Mesenteric fat pad (tissue), 1 donor: ENCODE data around the gene FBXW7. TPM values are rescaled to one million over a fixed set of nuclear protein-coding genes. Genes with fewer than 3 reads are reported as not detected.

Experiments used
- DNase-seq: peaks from one replicate; pipeline ENCODE4 v3.0.0-alpha.2; 2020; ENCODE audit warnings: low spot score
- long read RNA-seq: library from polyadenylated mRNA; unstranded; transcript quantifications from one replicate; pipeline ENCODE4 v2.0.0, GENCODE V29; 2020
- total RNA-seq: library from RNA; stranded (reverse); fragmentation: NEBNext Ultra II Directional; extraction: Animal tissue kit (Norgen Biotek cat#: 25700); gene quantifications from one replicate; pipeline ENCODE4 v1.2.1, GENCODE V29; 2021
- donor health status: DM: yes; HTN: yes; CAD: no.

The FBXW7 gene, protein sequence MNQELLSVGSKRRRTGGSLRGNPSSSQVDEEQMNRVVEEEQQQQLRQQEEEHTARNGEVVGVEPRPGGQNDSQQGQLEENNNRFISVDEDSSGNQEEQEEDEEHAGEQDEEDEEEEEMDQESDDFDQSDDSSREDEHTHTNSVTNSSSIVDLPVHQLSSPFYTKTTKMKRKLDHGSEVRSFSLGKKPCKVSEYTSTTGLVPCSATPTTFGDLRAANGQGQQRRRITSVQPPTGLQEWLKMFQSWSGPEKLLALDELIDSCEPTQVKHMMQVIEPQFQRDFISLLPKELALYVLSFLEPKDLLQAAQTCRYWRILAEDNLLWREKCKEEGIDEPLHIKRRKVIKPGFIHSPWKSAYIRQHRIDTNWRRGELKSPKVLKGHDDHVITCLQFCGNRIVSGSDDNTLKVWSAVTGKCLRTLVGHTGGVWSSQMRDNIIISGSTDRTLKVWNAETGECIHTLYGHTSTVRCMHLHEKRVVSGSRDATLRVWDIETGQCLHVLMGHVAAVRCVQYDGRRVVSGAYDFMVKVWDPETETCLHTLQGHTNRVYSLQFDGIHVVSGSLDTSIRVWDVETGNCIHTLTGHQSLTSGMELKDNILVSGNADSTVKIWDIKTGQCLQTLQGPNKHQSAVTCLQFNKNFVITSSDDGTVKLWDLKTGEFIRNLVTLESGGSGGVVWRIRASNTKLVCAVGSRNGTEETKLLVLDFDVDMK
- 37.9 TPM for total RNA-seq
- long read RNA-seq, transcript FBXW7-204 (11 exons, 3,540 nt) = major isoform, 33 of 46 reads
- long read RNA-seq, partial matches to known transcripts = 2 of 46 reads
- long read RNA-seq, other reads (novel, unspliced or antisense) = 10 of 46 reads

DNA sequence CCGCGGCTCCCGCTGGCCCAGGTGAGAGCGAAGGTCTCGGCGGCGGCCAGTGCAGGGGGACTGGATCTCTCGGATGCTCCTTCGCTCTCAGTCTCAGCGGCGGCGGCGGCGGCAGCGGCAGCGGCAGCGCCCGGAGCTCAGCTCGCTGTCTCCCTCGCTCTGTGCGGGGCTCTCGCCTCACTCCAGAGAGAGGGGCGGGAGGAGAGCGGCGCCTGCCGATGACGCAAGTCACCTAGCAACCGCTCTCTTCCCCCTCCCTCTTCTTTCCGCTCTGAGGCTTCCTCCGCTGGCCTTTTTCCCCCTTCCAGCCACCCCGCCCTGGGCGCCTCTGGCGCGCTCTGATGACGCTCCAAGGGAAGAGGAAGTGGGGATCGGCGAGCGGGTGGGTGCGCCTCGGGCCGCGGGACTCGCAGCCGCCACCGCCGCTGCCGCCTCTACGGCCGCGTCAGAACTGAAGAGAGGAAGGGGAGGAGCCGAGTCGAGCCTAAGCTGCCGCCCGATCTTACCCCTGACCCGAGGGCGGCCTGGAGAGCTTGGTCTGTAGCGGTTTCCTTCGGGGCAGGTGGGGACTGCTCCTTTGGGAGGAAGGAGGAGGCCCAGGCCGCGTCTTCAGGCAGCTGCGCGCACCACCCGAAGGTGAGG lies at the start of gene FBXW7:
Gene FBXW7, minus strand, starts transcription at position 190 of the 642 bp plus-strand sequence. CDS start 124,289 bp downstream, outside the sequence.
- peak; percentile 100 for DNase-seq

DNA sequence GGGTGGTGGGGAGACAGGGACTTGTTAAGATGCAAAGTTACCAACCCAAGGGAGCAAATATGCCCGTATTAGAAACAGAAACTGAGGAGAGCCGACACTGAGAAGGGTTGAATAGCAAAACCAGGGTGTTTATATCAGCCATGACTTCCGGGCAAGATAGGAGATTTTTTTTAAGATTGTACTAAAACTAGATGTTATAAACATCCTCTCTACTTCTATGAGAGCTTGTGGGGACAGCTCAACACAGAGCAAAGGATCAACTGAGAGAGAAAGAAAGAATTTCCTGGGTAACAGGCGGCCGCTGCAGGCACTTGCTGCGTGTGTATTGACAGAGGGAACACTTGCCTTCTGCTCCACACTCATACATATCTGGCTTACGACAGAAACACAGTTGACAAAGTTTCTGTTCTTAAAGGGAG lies 49.1 kb upstream of the FBXW7 start:
- no peak for DNase-seq

DNA sequence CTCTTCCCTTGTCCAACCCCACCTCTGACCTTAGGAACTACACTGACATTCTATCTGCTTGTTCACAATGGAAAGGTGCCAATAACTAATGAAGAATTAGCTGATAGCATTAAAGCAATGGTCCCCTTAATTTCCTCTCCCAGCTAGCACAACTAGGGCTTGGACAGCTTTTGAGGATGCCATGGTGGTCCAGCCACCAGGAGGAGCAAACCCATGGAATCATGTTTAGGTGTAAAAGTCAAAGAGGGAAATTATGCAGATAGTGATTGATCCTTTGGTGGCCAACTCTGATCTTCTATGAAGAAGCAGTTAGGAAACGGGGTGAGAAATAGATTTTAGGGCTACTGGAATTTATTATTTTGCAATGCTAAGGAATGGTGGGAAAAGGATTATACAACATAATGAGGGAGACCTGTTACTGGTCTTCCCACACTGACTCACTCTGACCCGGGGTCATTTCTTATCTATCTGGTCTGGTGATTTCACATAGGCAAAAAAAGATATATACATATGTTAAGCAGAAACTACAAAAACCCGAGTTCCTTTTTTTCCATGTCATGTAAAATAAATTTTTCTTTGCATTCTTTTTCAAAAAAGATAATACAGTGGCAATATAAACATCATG lies 45.8 kb upstream of the FBXW7 start:
- DNase-seq = no peak

DNA sequence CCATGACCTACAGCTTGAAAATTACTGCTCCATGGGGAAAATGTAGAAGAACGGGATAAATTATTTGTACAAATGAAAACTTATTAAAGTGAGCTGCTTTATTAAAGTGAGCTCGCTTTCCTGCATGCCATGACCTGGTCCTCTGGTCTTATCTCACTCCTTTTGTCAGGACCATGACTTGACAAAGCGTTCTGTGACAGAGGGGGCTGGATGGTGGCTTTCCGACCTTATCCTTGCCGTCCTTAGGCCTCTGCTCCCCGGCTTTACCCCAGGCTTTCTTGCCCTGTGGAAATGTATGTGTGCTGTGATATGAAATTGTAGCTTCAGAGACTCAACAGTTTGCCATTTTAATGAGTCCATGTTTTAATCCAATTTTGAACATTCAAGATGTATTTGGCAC lies 44.0 kb upstream of the FBXW7 start:
- no peak for DNase-seq

DNA sequence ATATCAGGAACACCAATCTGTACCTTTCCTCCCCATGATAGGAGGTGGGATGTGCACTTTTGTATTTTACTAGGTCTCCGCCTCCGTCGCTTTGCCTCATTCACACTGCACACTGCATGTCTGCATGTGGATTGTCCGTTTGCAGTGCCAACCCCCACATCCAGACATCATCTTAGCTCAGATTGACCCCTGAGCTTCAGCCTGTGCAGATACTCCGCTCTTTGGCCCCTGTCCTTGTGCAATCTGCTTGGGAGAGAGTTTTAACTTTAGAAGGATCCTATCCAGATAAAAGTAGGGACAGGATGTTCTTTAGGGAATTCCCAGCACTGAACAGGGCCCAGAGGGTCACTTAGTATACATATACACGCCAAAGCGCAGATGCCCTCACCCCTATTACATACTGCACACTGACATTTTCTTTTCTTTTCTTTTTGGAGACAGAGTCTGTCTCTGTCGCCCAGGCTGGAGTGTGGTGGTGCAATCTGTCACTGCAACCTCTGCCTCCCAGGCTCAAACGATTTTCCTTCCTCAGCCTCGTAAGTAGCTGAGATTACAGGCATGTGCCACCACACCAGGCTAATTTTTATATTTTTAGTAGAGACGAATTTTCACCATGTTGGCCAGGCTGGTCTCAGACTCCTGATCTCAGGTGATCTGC lies 43.3 kb upstream of the FBXW7 start:
- DNase-seq = no peak

DNA sequence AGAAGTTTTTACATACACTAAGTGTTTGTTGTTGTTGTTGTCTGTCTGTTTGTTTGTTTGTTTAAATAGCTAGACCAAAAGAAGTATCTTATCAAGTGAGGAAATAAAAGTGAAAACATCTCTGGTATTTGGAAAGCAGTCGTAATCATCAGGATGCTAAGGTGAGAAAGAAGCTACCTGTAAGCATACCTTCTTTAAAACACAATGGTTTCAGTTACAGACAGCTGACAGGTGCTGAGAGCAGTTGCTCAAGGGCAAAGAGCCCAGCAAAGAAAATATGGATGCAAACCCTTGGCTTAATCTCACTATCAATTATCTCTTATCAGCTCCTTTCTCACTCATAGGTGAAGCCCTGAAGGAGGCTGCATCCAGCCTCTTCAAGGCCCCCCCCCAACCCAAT lies 42.8 kb upstream of the FBXW7 start:
- DNase-seq = no peak

DNA sequence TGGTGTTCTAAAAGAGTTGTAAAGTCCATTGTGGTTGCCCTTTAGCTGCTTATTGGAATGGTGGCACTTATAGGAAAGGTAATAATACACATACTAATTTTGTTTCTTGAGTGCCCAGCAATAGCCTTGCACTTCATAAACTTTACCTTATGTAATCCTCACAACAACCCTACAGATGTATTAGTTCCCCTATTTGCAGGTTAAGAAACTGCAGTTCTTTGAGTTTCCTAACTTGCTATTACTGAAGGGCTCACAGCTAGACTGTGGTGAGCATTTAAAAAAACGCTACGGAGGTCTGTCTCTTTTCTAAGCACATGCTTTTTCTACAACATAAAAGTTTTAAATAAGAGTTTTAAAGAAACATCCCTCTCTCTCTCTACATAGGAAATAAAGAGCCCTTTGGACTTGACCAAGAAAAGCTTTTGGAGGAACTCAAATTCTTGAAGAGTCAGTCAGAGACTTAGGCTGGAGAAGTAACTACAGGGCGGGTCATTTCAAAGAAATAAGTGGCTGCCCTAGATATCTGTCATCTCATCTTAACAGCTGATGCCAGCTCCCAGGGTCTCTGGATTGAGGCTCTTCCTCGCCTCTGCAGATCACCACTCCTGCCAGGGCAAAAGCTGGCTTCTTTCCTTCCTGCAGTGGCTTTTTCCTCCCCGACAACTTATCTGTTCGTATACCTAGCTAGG lies 42.0 kb upstream of the FBXW7 start:
- DNase-seq = no peak

DNA sequence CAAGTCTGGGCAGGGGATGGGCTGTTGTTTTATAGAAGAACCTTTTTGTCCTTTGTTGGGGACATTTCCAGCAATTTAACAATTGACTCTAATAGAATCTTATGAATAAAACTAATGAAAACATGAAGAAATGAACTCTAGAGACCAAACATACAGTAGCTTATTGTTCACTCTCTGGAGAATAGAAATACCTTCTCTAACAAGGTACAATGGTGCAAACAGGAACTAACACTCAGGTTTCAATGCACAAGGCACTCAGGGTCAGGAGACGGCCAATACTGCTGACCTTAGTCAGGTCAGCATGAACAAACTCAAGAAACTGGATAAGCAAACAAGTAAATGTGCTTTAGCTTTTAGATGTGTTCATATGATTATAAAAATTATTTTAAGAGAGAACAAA lies 39.6 kb upstream of the FBXW7 start:
- no peak for DNase-seq

DNA sequence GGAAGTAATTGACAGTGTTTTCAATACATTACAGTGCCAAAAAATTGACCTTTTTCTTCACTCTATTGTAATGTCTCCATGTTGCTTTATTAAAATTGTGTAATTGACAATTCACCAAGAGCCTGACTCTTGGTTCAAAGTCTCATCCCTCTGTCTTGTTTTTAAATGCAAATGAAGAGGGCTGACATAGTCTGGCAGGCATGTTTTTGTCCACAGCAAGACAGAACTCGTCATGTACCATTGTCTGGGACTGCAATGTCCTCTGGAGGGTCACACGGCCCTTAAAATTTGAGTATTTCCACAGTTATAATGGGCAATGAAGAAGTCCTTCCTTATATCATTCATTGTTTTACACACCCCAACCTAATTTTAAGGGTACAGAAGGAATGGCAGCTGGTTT lies 38.0 kb upstream of the FBXW7 start:
- no peak for DNase-seq

DNA sequence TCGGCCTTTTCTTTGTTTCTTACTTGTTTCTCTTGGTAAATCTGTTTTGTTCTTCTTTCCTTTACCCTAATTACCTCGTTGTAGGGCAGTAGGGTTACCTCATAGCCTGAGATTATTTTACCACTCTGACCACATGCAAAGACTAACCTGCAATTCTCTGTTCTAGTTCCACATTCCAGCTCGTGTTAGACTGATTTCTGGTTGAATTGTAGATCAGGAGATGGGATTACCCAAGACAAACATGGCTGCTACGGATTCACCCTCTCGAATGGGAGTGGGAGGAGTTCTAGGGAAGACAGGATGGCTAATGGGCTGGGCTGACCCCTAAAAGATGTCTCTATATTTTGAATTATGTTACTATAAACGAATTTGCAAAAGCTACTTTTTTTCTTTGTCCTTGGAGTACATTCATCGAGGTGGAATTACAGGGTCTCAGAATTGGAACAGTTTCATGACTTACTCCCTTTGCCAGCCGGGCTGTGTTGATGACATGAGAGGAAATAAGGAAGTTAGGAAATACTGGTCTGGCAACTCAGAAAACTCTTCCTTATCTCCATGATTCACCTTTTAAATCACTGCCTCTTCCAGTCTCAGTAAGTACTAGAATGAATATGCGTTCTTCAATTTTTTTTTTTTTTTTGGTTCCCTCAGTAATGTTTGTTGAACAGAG lies 36.7 kb upstream of the FBXW7 start:
- DNase-seq = no peak

DNA sequence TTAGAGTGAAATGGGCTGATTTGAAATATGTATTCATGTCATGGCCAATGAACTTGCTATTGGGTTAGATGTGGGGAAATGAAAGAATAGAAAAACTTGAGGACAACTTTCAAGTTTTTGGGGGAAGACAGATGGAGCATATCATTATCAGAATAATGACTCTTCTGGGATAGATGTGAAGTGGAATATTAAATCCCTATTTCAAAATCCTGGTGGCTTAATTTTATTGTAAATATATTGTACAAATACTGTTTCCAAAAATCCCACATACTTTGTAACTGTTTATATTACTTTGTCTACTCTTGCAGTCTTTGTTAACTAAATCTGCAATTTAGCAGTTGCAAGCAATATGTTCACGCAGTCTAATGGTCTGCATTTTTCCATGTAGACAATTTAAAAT lies 35.9 kb upstream of the FBXW7 start:
- DNase-seq = no peak

DNA sequence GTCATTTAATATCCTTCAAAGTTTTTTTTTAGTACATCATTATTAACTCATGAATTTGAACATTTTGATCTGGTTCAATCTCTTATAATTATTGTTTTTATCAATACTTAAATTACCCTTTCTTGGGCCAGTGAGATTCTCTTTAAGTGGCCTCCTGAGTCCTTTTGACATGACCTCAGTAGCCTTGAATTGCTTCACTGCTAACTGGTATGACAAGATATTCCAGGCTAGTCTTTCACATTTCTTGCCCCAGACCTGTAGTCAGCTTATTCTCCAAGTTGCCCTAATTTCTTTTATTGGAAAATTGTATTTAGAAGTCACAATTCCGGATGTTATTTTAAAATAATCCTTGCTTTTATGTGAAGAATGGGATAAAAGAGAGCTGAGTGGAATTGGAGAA lies 35.4 kb upstream of the FBXW7 start:
- no peak for DNase-seq

DNA sequence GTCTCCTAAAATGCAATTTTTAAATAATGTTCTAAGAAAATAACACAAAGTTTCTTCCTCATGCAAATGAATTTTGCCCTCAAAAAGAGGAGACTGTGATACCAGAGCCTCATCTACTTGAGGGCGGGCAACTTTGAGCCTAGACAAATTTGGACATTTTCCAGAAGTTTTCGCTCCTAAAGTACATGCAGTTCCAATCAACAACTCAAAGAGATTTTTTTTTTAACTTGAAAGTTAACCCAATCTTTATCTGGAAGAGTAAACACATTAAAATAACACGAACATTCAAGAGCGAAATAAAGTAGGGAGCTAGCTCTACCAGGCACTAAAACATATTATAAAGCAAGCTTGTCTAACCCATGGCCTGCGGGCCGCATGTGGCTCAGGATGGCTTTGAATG lies 29.4 kb upstream of the FBXW7 start:
- no peak for DNase-seq

DNA sequence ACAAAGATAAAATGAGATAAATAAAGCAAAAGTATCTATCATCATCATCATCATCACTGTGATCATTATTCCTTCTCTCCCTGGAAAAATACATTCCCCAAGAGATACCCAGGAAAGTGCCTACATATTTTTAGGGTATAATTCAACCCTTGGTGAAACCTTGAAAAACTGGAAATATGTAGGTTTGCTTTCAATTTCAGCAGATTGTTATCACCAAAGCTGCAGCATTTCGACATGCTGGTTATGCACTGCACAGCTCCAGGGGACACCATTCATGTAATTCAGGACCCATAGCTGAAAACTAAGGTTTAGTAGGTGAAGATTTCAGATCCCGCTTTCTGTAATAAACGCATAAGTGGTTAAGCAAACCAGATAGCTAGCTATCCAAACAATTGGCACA lies 28.4 kb upstream of the FBXW7 start:
- no peak for DNase-seq

DNA sequence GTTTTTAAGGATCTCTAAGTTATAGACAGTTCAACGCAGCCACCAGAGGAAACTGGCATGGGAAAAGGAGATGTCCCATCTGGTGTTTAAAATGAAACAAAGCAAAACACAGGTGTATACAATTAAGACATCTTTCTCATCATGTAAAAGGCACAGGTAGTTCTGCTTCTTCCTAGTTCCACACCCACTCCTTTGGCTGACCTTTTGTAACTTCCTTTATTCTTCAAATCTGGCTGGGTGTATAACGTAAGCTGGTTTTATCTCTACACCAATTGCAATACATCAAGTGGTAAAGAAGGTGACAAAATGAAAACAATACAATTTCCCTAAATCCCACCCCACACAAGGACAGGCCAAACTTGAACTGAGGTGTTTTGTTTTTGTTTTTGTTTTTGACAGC lies 27.3 kb upstream of the FBXW7 start:
- no peak for DNase-seq

DNA sequence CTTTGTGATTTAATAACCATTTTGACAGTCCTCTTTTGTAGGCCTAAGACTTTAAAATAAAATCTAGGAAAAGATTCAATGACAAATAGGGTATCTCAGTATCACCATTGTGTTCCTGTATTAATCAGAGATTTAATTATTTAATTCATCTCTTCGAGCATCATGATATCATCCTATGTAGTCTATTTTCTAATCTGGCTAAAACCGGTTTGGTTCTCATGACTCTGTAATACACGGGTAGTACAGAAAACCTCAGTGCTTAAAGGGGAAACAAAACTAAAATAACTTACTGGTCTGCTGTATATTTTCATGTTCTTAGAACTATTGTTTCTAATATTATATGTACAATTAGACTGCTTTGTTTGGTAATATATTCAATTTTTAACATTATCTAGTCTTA lies 23.7 kb upstream of the FBXW7 start:
- DNase-seq = no peak

DNA sequence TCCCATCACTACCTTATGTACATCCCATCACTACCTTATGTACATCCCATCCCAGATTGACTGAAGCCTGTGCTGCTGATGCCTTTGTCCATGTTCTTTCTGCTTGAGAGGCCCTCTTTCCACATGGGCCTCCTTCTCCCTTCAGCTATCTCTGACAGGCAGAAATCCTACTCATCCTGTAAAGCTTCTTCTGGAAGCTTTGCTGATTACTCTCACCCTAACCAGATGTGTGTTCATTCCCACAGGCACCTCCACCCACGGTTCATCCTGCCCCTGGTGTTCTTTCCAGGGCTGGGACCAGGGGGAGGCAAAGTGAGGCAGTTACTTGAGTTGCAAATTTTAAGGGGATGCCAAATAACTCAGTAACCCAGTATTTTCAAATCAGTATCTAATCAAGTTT lies 22.5 kb upstream of the FBXW7 start:
- DNase-seq = no peak

DNA sequence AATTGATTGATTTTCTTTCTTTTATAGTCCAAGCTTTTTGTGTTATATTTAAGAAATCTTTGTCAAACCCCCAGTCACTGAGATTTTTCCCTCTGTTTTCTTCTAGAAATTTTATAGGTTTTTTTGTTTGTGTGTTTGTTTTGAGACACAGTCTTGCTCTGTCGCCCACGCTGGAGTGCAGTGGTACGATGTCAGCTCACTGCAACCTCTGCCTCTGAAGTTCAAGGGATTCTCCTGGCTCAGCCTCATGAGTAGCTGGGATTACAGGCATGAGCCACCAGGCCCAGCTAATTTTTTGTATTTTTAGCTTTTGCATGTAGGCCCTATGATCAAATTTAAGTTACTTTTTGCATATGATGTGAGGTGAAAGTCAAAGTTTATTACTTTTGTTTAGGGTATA lies 20.9 kb upstream of the FBXW7 start:
- DNase-seq = no peak

DNA sequence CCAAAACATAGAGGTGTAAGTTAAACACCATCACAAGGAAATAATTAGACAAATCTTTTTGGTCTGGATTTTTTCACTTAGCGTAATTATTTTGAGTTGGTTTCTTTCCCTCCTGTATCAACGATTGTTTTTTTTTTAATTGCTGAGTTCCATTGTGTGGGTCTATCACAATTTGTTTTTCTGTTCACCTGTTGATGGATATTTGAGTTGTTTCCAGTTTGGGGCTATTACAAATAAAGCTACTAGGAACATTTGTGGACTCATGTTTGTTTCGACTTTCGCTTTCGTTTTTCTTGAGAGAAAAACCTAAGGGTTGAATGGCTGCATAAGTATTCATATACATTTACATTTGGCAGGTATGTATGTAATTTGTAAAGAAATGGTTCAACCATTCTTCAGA lies 20.4 kb upstream of the FBXW7 start:
- no peak for DNase-seq

DNA sequence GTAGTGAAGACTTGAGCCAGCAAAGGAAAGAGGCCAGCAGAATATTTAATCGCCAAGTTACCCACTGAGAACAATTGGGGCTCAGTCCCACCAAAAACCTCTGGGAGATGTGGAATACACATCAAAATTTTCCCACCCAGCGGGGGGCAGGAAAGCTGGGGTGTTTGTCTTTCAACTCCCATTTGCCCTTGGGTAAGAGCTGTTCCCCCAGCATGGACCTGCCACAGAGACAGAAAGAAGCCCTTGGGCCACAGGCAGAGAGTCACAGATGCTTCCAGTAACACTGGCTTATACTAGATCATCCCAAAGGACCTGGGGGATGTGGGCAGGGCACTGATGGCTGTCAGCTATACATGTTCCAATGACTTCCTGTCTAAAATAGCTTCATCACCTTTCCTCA lies 18.9 kb upstream of the FBXW7 start:
- no peak for DNase-seq
